RWPE2 (cell line): ENCODE measurements around the gene TMCO2.

Experiments
- ATAC-seq: fragments of 200-7000 bp; cut with Tn5 transposase; 3 replicates; pipeline ENCODE4 v1.9.1; 2021; ENCODE audit warnings: low read depth
- DNase-seq: peaks from one replicate; pipeline ENCODE4 v3.0.0-alpha.2; 2020; ENCODE audit warnings: low spot score
- H3K27ac ChIP-seq: fragments of 450-650 bp; 2 replicates; pipeline ENCODE4 v1.5.1; 2017; ENCODE audit warnings: mild to moderate bottlenecking; ENCODE audit not compliant: poor library complexity, severe bottlenecking
- H3K27me3 ChIP-seq: fragments of 250-450 bp; sonication (Bioruptor Pico); 2 replicates; pipeline ENCODE4 v1.5.1; 2021; ENCODE audit warnings: mild to moderate bottlenecking, moderate library complexity; ENCODE audit not compliant: insufficient read depth, poor library complexity, severe bottlenecking
- H3K36me3 ChIP-seq: fragments of 250-450 bp; sonication (Bioruptor Pico); 2 replicates; pipeline ENCODE4 v1.5.1; 2020; ENCODE audit warnings: low read depth, mild to moderate bottlenecking, moderate library complexity
- H3K4me1 ChIP-seq: fragments of 250-450 bp; sonication (Bioruptor Pico); 2 replicates; pipeline ENCODE4 v1.5.1; 2021; ENCODE audit warnings: mild to moderate bottlenecking, moderate library complexity; ENCODE audit not compliant: insufficient read depth, poor library complexity, severe bottlenecking
- H3K4me3 ChIP-seq: fragments of 250-450 bp; sonication (Bioruptor Pico); 2 replicates; pipeline ENCODE4 v1.5.1; 2021; ENCODE audit warnings: mild to moderate bottlenecking, moderate library complexity; ENCODE audit not compliant: severe bottlenecking
- H3K9me3 ChIP-seq: fragments of 250-450 bp; sonication (Bioruptor Pico); 2 replicates; pipeline ENCODE4 v1.5.1; 2021; ENCODE audit warnings: mild to moderate bottlenecking, moderate library complexity; ENCODE audit not compliant: severe bottlenecking
- CTCF ChIP-seq: fragments of 450-650 bp; IDR thresholded peaks from one replicate; pipeline ENCODE4 v1.5.1; 2017; ENCODE audit warnings: mild to moderate bottlenecking, moderate library complexity; ENCODE audit not compliant: poor library complexity, severe bottlenecking

The TMCO2 gene

GRCh38 chr1:40248412-40248811, 675 bp downstream of the TMCO2 start:
- Histone ChIP-seq H3K27ac (no peak overlapping the region), H3K4me1 (peaks cover 5% of the 10 kb centered on the region), H3K27me3 (no peaks in the 10 kb centered on the region), H3K36me3 (no peaks in the 10 kb centered on the region), H3K9me3 (no peaks in the 10 kb centered on the region), H3K4me3 (no peak overlapping the region)
- ATAC-seq (no peak), DNase-seq (no peak)
- no peak for TF ChIP-seq CTCF

GRCh38 chr1:40251456-40251855, 3.7 kb downstream of the TMCO2 start:
- peaks cover 7% of the 10 kb centered on the region for H3K4me1 ChIP-seq
- no peak overlapping the region for H3K4me3 ChIP-seq
- no peaks in the 10 kb centered on the region for H3K36me3 ChIP-seq
- ATAC-seq: no peak
- H3K9me3 ChIP-seq: no peaks in the 10 kb centered on the region
- H3K27me3 ChIP-seq: no peaks in the 10 kb centered on the region
- no peak for DNase-seq
- H3K27ac ChIP-seq: no peak overlapping the region
- TF ChIP-seq CTCF: no peak

GRCh38 chr1:40252601-40253000, 4.9 kb downstream of the TMCO2 start:
- Histone ChIP-seq H3K9me3 (no peaks in the 10 kb centered on the region), H3K36me3 (no peaks in the 10 kb centered on the region), H3K4me3 (no peak overlapping the region), H3K4me1 (peaks cover 10% of the 10 kb centered on the region), H3K27ac (no peak overlapping the region), H3K27me3 (no peaks in the 10 kb centered on the region)
- ATAC-seq: no peak
- DNase-seq: no peak
- no peak for TF ChIP-seq CTCF

GRCh38 chr1:40255231-40255630, 7.5 kb downstream of the TMCO2 start:
- Histone ChIP-seq H3K36me3 (peaks cover 8% of the 10 kb centered on the region), H3K4me3 (no peak overlapping the region), H3K27me3 (no peaks in the 10 kb centered on the region), H3K9me3 (no peaks in the 10 kb centered on the region), H3K27ac (no peak overlapping the region), H3K4me1 (peaks cover 12% of the 10 kb centered on the region)
- no peak for TF ChIP-seq CTCF
- DNase-seq: no peak
- no peak for ATAC-seq

GRCh38 chr1:40256401-40257084, 8.8 kb downstream of the TMCO2 start:
- no peak for DNase-seq
- H3K27ac ChIP-seq: peak overlapping the region; percentile 93
- no peak for TF ChIP-seq CTCF

More at GRCh38 chr1:40256401-40257084, 8.8 kb downstream of the TMCO2 start:
- Histone ChIP-seq H3K4me3 (peak overlapping the region; percentile 80), H3K27me3 (no peaks in the 10 kb centered on the region), H3K9me3 (no peaks in the 10 kb centered on the region), H3K36me3 (peaks cover 21% of the 10 kb centered on the region), H3K4me1 (peaks cover 12% of the 10 kb centered on the region)
- ATAC-seq: no peak
